ENCODE data around the gene ASB4.

Gene ASB4

DNA sequence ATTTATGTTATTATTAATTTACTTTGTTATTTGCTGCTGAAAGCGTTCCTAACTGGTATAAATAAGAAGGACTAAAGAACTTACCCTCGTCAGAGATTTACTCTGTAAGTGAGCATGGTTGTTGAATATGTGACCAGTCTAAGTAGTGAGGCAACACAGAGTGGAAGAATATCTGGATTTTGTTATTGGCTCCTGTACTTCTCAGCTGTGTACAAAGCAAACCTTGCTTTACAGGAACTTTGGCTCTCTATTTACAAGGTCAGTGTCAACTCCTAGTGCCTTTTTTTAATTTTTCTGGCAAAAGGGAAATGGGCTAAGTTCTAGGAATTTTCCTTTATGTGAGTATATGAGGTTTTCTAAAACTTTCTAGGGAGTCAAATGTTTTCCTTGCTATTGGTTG, 74.9 kb downstream of the ASB4 start:
- TF ChIP-seq, protein P1, sequence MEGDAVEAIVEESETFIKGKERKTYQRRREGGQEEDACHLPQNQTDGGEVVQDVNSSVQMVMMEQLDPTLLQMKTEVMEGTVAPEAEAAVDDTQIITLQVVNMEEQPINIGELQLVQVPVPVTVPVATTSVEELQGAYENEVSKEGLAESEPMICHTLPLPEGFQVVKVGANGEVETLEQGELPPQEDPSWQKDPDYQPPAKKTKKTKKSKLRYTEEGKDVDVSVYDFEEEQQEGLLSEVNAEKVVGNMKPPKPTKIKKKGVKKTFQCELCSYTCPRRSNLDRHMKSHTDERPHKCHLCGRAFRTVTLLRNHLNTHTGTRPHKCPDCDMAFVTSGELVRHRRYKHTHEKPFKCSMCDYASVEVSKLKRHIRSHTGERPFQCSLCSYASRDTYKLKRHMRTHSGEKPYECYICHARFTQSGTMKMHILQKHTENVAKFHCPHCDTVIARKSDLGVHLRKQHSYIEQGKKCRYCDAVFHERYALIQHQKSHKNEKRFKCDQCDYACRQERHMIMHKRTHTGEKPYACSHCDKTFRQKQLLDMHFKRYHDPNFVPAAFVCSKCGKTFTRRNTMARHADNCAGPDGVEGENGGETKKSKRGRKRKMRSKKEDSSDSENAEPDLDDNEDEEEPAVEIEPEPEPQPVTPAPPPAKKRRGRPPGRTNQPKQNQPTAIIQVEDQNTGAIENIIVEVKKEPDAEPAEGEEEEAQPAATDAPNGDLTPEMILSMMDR (IDR thresholded peaks at IDR 0.05; ENCODE audit: extremely low read depth, missing control alignments): no peak
- no peak for DNase-seq (ENCODE audit: low spot score)

DNA sequence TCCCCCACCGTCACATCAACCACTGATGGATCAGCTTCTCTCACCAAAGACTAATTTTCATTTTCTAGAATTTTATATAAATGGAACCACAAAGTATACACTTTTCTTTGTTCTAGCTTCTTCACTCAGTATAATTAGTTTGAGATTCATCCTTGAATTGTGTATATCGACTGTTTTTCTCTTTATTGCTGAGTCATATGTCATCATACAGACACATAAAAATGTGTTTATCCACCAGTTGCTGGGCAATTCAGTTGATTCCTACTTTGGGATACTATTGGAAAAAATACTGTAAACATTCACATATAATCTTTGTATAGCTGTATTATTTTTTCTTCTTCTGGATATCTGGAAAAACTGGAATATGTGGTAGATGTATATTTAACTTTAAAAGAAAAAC, 84.0 kb downstream of the ASB4 start:
- no peak for DNase-seq (ENCODE audit: low spot score)
- TF ChIP-seq, protein P1 (IDR thresholded peaks at IDR 0.05; ENCODE audit: extremely low read depth, missing control alignments): no peak

DNA sequence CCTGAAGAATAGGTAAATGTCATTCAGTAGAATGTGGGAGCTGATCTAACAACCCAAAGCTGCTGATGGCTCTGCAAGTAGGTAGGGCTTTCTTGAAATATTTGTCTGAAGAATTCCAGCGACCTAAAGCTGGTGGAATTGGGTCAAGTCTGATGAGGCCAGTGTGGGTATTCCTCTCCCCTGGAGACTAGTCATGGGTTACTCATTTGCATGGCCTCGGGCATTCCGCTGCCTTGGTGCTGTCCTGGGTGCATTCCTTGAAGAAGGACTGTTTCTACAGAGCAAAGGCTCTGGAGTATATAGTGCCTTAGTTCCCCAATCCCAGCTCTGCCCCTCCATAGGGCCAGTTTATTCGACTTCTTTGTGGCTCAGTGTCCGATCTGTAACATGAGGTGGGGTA, 91.4 kb downstream of the ASB4 start:
- TF ChIP-seq, protein P1 (IDR thresholded peaks at IDR 0.05; ENCODE audit: extremely low read depth, missing control alignments): no peak
- no peak for DNase-seq (ENCODE audit: low spot score)

DNA sequence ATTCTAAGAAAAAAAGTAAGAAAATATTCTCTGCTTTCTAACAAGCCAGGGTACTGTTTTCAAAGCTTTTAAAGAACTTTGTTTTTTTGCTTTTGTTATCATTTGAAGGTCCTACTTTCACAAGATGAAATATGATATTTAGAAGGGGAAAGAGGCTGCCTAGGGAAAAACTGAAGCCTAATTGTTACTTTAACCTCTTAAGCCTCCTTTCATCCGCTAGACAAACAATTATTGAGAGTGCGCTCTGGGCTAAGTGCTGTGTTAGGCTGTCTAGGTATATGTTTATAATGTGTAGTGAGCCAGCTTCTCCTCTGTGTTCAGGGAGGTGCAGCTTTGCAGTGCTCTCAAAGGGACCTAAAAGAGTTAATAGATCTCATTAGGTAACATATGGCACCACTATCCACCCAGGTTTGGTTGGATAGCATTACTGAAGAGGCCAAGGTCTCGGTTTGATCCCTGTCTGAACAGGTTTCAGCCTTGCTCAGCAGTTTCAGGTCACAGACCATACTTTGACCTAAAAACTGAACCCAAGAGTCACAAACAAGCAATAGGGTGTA, 92.6 kb downstream of the ASB4 start:
- no peak for DNase-seq (ENCODE audit: low spot score)
- TF ChIP-seq, protein P1 (IDR thresholded peaks at IDR 0.05; ENCODE audit: extremely low read depth, missing control alignments): no peak

DNA sequence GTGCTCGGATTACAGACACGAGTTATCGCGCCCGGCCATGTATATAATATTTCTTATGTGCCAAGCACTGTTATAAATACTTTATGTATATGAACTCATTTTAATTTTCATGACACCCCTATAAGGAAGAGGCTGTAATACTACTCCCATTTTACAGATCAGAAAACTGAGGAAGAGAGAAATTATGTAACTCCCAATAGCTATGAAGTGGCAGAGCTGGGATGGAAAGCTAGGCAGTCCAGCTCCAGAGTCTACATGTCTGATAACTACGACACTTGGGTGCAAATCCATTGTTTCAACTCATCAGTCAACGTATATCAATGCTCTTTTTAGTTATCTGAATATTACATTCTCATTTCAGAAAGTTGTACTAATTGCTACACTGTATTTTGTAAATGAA, 93.6 kb downstream of the ASB4 start:
- no peak for DNase-seq (ENCODE audit: low spot score)
- TF ChIP-seq, protein P1 (IDR thresholded peaks at IDR 0.05; ENCODE audit: extremely low read depth, missing control alignments): no peak

DNA sequence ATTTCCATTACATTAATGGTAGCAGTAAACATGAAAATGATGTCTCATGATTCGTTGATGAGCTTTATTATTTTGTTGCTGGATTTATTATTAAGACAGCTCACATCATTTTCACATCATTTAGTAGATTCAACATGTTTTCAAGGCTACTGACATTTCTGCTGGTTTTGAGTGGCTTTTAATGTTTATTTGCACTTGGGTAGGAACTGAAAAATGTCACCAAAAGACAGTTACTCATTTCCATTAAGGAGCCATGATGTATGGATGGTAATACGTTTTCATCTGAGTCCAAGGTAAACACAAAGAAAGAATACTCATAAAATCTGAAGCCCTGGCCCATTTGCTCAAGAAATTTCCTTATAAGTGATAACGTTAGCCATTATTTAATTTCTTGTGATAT, 95.7 kb downstream of the ASB4 start:
- DNase-seq (ENCODE audit: low spot score): no peak
- TF ChIP-seq, protein P1 (IDR thresholded peaks at IDR 0.05; ENCODE audit: extremely low read depth, missing control alignments): no peak

- DNase-seq (ENCODE audit: low spot score): no peak
- TF ChIP-seq, protein P1 (IDR thresholded peaks at IDR 0.05; ENCODE audit: extremely low read depth, missing control alignments): no peak
Observed at GRCh38 chr7:95582578-95583293, 97.0 kb downstream of the ASB4 start.
